DMS53 treated with DMSO at 0.1 percent for 48 hours (cell line): ENCODE data around the gene SMAP1.
"Not testable (repeated sequence)": the region's sequence is repeated elsewhere in the genome, so short reads cannot be mapped to it uniquely, and the experiment has no call there.

ENCODE experiments used
- DNase-seq: peaks from one replicate; lab custom pipeline; 2025; ENCODE audit not compliant: unreplicated experiment; lab: John Stamatoyannopoulos, UW

SMAP1 gene

DNA sequence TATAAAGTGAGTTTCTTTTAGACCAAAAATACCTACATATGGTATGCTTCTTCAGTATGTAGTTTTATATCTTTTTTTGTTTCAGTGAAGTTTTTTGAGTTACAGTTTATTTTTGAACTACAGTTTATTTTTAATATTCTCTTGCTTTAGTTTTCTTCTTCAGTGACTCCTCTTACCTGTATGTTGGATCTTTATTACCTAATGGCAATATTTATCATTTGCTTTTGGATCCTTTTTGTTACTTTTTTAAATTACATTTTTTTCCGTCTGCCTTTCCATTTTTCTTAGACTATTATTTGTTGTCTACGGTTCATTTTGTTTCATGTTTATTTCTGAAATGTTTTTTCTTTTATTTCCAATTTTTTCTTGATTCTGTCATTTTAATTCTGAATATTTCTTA lies 71.9 kb downstream of the SMAP1 start:
- DNase-seq = no peak

DNA sequence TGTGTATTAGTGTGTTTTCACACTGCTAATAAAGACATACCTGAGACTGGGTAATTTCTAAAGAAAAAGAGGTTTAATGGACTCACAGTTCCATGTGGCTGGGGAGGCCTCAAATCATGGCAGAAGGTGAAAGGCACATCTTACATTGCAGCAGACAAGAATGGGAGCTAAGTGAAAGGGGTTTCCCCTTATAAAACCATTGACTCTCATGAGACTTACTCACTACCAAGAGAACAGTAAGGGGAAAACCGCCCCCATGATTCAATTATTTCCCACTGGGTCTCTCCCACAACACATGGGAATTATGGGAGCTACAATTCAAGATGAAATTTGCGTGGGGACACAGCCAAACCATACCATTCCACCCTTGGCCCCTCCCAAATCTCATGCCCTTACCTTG lies 73.1 kb downstream of the SMAP1 start:
- not testable (repeated sequence) for DNase-seq

DNA sequence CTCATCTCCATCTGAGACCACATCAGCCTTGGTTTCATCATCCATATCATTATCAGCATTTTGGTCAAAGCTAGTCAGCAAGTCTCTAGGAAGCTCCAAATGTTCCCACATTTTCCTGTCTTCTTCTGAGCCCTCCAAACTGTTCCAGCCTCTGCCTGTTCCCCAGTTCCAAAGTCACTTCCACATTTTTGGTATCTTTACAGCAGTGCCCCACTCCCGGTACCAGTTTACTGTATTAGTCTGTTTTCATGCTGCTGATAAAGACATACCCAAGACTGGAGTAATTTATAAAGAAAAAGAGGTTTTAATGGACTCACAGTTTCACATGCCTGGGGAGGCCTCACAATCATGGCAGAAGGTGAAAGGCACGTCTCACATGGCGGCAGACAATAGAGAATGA lies 74.8 kb downstream of the SMAP1 start:
- not testable (repeated sequence) for DNase-seq

DNA sequence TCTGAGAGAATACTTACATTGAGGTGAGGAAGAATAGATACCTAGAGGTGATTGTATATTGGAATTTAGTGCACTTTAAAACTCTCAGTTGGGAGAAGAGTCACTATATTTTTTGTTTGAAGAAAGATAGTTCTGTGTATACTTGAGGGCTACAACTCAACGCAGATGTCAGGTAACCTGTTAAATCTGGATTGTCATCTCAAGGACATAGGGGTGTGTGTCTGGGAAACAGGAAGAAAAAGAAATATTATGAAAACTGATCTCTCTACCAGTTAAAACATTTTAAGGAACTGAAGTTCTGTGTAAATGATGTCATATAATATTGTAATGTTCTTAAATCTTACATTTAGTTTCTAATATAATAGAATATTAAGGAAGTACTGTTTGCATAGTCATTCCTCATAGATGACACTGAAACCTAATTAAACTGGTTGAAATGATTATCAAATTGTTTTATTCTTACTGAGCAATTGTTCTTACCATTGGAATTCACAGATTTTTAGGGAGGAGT lies 86.2 kb downstream of the SMAP1 start:
- no peak for DNase-seq

DNA sequence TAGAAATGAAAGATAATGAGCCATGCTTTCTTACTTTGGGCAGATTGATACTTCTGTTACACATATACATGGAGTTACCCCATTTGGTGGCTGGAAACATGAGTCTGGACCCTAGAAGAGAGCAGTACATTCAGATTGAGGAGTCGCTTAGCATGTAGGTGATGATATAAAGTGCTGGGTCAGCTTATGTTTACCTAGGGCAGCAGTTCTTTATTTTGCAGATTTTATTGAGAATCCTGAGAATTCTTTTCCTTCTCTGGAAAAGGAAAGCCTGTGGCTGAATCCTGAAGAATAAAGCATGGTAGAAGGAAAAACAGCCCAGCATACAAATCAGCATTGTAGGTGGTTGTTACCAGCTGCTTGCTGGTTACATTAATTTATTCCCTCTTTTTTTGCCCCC lies 91.2 kb downstream of the SMAP1 start:
- no peak for DNase-seq

DNA sequence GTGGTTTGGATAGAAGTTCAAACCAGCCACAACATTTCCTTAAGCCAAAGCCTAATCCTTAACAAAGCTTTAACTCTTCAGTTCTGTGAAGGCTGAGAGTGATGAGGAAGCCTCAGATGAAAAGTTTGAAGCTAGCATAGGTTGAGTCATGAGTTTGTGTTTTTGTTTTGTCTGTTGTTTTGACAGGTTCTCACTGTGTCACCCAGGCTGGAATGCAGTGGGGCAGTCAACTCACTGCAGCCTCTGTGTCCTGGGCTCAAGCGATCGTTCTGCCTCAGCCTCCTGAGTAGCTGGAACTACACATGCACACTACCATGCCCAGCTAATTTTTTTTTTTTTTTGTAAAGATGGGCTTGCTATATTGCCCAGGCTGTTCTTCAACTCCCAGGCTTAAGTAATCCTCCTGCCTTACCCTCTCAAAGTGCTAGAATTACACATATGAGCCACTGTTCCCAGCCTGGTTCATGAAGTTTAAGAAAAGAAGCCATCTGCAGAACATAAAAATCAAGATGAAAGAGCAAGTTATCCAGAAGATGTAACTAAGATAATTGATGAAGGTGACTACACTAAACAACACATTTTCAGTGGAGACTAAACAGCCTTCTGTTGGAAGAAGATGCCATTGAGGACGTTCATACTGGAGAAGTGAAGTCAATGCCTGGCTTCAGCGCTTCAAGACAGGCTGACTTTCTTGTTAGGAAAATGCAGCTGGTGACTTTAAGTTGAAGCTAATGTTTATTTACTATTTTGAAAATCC lies 96.2 kb downstream of the SMAP1 start:
- no peak for DNase-seq

DNA sequence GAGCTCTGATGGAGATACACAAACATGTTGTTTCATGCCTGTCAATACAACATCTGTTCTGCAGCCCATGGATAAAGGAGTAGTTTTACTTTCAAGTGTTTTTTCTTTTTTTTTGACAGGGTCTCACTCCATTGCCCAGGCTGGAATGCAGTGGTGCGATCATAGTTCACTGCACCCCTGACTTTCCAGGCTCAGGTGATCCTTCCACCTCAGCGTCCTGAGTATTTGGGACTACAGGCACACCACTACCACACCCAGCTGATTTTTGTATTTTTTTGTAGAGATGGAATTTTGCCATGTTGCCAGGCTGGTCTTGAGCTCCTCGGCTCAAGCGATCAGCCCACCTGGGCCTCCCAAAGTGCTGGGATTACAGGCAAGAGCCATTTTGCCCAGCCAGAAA lies 97.0 kb downstream of the SMAP1 start:
- DNase-seq = no peak

DNA sequence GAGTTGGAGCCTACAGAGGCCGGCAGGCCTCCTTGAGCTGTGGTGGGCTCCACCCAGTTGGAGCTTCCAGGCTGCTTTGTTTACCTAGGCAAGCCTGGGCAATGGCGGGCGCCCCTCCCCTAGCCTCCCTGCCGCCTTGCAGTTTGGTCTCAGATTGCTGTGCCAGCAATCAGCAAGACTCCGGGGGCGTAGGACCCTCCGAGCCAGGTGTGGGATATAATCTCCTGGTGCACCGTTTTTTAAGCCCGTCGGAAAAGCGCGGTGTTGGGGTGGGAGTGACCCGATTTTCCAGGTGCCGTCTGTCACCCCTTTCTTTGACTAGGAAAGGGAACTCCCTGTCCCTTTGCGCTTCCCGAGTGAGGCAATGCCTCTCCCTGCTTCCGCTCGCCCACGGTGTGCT lies 103.7 kb downstream of the SMAP1 start:
- DNase-seq = not testable (repeated sequence)

DNA sequence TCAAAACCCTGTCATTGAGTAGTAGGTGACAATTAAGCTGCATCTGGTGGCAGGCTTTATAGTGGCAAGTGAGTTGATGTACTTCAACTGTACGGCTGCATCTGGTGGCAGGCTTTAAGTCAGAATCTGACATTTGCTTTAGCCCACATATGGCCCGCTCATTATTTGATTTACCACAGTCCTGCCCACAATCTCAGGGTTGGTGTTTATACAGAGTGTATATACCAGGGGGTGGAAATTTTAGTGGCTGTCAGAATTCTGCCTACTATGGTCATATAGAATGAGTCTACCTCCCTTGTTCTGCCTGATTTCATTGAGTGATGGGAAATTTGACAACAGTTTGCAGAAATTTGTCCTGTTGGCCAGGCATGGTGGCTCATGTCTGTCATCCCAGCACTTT lies 112.3 kb downstream of the SMAP1 start:
- DNase-seq = no peak

DNA sequence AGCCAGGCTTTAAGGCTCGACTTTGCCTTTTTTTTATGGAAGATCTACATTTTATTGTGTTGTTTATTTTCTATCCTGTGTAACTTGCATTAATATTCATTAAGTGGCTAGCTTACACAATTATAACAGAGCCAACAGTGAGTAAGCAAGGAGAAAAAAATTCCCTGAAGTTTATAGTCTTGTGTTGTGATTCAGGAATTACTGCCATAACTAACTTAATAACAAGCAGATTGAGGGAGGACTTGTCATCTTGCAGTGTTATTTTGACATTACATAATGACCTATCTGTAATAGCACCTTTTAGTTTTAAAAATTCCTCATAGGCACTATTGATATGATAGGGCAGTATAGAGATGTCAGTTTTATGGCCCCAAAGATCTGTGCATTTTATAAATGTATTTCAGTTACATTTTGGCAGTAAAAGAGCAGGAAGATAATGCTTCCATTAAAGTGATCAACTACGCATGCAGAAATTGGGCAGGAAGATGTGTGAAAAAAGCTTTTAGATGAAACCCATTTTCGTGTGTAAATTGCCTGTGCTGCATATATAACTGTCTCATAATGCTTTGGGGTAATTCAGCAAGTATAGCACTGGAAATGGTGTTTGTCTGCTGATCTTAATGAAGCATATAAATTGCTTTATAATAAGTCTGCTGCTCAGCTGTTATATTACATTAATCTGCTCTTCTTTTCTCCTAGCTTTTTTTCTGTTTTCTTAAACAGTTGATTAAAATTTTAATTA lies 123.0 kb downstream of the SMAP1 start:
- no peak for DNase-seq

DNA sequence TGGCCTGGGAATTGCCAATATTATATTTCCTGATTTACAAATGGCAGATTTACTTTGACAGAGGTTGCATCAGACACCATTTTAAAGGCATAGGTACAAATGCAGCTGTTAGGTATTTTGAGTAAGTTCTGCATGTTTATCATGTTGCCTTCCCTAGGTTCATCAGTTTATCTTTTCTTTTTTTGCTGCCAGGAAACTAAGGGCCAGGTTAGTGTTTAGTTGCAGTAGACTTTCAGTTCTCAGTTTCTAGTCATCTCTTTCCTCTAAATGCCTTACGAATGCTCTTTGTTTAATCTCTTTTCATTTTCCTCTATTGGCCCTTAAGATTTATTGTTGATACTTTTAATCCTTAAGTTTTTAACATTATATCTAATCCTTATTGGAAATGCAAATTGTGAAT lies 129.9 kb downstream of the SMAP1 start:
- DNase-seq = no peak

DNA sequence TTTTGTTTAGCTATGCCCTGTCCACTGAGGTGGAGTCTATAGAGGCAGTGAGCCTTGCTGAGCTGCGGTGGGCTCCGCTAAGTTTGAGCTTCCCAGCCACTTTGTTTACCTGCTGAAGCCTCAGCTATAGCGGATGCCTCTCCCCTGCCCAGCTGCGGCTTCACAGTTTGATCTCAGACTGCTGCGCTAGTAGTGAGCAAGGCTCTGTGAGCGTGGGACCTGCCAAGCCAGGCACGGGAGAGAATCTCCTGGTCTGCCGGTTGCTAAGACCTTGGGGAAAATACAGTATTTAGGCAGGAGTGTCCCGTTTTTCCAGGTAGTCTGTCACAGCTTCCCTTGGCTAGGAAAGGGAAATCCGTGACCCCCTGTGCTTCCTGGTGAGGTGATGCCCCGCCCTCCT lies 138.4 kb downstream of the SMAP1 start:
- DNase-seq = no peak

DNA sequence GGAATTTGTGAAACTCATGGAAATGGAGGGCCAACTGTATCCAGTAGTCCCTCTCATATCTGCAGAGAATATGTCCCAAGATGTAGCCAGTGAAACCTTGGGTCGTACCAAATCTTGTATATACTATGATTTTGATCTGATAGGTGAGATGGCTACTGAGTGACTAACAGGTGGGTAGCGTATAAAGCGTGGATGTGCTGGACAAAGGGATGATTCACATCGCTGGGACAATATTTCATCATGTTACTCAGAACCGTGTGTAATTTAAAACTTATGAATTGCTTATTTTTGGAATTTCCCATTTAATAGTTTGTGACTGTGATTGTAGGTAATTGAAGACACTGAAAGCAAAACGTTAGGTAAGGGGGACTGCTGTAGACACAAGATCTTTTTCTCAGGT lies 144.1 kb downstream of the SMAP1 start:
- no peak for DNase-seq

DNA sequence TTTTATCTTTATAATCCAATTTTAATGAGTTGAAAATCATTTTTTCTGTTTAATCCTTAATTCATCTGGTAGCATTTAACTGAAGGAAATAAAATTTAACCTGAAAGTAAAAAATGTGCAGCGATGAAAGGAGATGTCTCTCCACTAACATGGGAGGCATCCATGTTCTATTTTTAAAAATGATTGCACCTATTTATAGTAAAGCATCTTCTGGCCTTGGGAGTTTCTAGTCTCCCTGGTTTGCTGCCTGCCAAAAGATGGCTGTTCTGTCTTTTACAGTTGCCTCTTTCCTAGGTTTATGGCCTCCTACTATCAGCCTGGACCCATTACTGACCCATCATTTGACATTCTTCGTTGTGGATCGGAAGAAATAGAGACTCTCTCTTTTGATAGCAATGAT lies 146.2 kb downstream of the SMAP1 start:
- no peak for DNase-seq

DNA sequence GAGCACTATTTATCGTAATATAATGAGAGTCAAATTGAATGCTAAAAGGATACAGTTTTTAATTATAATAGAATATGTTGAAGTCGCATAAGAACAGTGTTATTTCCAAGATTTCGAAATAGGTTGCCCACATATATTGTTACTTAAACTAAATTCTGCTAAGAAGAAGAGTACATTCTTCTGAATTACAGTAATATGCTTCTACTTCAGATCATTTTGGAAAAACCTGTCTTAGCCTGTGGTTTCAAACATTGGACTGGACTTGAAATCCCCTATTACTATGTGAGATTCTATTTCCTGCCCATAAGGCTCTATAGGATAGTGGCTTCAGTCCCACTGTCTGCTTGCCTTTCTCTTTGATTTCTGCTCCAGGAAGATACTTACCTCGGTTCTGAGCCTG lies 152.0 kb downstream of the SMAP1 start:
- DNase-seq = no peak

DNA sequence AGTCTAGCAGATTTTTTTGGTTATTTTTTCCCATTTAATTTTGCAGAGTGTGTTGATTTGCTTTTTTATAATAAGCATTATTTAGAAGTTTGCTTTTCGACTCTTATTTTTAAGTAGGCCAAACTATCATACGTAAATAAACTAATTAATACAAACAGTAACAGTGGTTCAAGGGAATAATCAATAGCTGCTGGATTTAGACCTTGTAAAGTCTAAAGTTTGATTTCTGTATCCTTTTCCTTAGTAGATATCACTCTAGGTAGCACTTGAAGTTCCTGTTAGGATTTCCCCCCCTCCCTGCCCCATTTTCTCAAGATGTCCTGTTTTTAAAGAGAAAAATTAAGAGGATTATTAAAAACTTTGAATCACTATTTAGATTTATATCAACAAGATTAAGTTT lies 153.1 kb downstream of the SMAP1 start:
- DNase-seq = no peak

DNA sequence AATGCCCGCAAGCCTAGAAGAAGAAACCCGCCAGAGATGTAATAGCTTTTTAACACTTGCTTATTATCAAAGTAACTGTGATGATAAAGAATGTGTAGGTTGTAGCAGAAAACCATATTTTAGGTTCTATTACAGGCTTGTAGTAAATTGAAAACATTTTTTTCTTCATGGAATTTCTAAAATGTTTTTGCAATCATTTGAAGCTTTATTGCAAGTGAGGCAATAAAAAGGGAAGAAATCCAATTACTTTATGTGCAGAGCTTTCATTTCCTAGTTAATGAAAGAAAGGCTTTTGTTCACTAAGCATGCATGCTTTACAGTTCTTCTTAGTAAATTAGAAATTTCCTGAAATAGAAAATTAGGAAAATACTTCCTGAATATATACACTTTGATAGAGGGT lies 154.1 kb downstream of the SMAP1 start:
- no peak for DNase-seq

DNA sequence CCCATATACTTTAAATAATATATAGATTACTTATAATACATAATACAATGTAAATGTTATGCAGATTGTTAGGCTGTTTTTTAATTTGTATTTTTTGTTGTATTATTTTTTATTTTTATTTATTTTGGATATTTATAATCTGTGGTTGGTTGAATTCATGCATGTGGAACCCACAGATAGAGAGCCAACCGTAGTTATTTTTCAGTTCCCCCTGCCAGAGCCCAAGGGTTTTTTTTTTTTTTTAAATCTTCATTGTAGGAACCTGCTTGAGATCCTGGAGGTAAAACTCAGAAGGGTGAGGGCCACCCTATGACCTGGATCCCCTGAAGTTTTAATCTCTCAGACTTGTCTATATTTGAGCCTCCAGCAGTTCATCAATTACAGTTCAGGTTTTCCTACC lies 156.0 kb downstream of the SMAP1 start:
- no peak for DNase-seq

DNA sequence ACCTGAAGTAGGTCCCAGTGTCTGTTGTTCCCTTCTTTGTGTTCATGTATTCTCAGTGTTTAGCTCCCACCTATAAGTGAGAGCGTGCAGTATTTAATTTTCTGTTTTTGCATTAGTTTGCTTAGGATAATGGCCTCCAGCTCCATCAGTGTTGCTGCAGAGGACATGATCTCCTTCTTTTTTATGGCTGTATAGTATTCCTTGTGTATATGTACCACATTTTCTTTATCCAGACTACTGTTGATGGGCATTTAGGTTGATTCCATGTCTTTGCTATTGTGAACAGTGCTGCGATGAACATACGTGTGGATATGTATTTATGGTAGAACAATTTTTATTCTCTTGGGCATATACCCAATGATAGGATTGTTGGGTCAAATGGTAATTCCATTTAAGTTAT lies 163.7 kb downstream of the SMAP1 start:
- no peak for DNase-seq

DNA sequence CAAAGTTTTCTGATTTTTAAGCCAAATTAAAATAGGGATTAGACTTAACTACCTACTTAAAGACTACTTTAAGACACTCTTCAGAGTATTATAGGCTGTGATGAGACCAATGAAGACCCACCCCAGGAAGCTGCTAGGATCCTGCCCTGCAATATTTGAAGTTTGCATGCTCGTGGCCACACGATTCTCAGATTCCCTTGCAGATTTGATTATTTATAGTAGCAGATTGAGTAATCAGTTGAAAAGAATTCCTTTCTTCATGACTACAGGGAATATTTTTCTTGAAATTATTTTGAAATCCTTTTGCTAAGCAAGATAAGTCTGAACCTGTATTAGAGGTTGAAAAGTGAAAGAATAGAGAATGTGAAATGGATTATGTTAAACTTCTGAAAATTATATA lies 166.8 kb downstream of the SMAP1 start:
- no peak for DNase-seq

DNA sequence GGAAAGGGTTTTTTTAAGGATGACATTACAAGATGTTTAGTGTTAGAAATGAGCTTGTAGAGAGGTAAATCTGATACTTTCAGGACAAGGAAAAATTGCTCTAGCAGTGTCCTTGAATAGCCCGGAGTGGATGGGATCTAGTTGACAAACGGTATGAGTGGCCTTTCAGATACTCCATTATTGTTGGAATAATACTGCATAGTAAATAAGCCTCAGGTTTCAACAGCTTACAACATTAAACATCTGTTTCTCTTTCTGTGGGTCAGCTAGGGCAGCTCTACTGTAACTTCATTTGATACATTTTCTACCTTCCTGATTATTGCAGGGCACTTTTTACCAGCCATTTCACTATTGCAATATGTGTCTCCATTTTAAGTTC lies 171.2 kb downstream of the SMAP1 start:
- DNase-seq = peak; percentile 44
